NT2/D1 (cell line): ENCODE measurements around the gene FAM184A.
"Not testable (repeated sequence)": the region's sequence is repeated elsewhere in the genome, so short reads cannot be mapped to it uniquely, and the experiment has no call there.

Source experiments
- SUZ12 ChIP-seq: IDR thresholded peaks from 2 replicates; pipeline ENCODE4 v1.6.1; 2011; ENCODE audit not compliant: insufficient read length, insufficient read depth; ENCODE audit errors: extremely low read depth
- YY1 ChIP-seq: IDR thresholded peaks from 2 replicates; pipeline ENCODE4 v1.6.1; 2011; ENCODE audit not compliant: insufficient read length, insufficient read depth

GRCh38 chr6:119119062-119119461 is 40.6 kb upstream of the FAM184A start:
- TF ChIP-seq SUZ12, YY1: not testable (repeated sequence)
